Activated naive CD8-positive, alpha-beta T cell treated with anti-CD3 and anti-CD28 coated beads, Interleukin-2, amount 50 U/mL, for 24 hours (primary cell): ENCODE results near the gene GLB1L2.

Experiments used
- ATAC-seq: fragments of 150-1000 bp; cut with Tn5 transposase; one replicate; pipeline ENCODE4 v1.10.0; 2021
- DNase-seq: peaks from one replicate; pipeline ENCODE4 v3.0.0; 2021
- H3K27ac Mint-ChIP-seq: one replicate; pipeline ENCODE4 v1.8.0; 2021; ENCODE audit warnings: mild to moderate bottlenecking, mixed read lengths
- H3K27me3 Mint-ChIP-seq: one replicate; pipeline ENCODE4 v1.8.0; 2021; ENCODE audit warnings: mixed read lengths
- H3K36me3 Mint-ChIP-seq: one replicate; pipeline ENCODE4 v1.8.0; 2021; ENCODE audit warnings: low read depth, mixed read lengths
- H3K4me1 Mint-ChIP-seq: one replicate; pipeline ENCODE4 v1.8.0; 2021; ENCODE audit warnings: mixed read lengths
- H3K4me3 Mint-ChIP-seq: one replicate; pipeline ENCODE4 v1.8.0; 2021; ENCODE audit warnings: mild to moderate bottlenecking, moderate library complexity, mixed read lengths
- H3K9me3 Mint-ChIP-seq: one replicate; pipeline ENCODE4 v1.8.0; 2021; ENCODE audit warnings: mixed read lengths

GLB1L2 gene

GRCh38 chr11:134363161-134363560 is 31.4 kb downstream of the GLB1L2 start:
- no peak for ATAC-seq
- Mint-ChIP-seq H3K9me3 (no peaks in the 10 kb centered on the region), H3K4me1 (peaks cover 4% of the 10 kb centered on the region), H3K27me3 (peaks cover 11% of the 10 kb centered on the region), H3K4me3 (no peak overlapping the region), H3K36me3 (peaks cover 3% of the 10 kb centered on the region), H3K27ac (no peak overlapping the region)
- DNase-seq: no peak

GRCh38 chr11:134363592-134363991 is 31.8 kb downstream of the GLB1L2 start:
- DNase-seq: no peak
- H3K36me3 Mint-ChIP-seq: peaks cover 3% of the 10 kb centered on the region
- no peaks in the 10 kb centered on the region for H3K9me3 Mint-ChIP-seq
- ATAC-seq: no peak
- no peak overlapping the region for H3K4me3 Mint-ChIP-seq
- no peak overlapping the region for H3K27ac Mint-ChIP-seq
- peaks cover 11% of the 10 kb centered on the region for H3K27me3 Mint-ChIP-seq
- peaks cover 4% of the 10 kb centered on the region for H3K4me1 Mint-ChIP-seq

- no peak overlapping the region for H3K27ac Mint-ChIP-seq
- no peak for ATAC-seq
- peaks cover 3% of the 10 kb centered on the region for H3K36me3 Mint-ChIP-seq
- H3K4me1 Mint-ChIP-seq: peaks cover 4% of the 10 kb centered on the region
- no peak overlapping the region for H3K4me3 Mint-ChIP-seq
- no peaks in the 10 kb centered on the region for H3K9me3 Mint-ChIP-seq
- H3K27me3 Mint-ChIP-seq: peaks cover 11% of the 10 kb centered on the region
- no peak for DNase-seq
These were observed 32.5 kb downstream of the GLB1L2 start for GRCh38 chr11:134364261-134364660.

DNA sequence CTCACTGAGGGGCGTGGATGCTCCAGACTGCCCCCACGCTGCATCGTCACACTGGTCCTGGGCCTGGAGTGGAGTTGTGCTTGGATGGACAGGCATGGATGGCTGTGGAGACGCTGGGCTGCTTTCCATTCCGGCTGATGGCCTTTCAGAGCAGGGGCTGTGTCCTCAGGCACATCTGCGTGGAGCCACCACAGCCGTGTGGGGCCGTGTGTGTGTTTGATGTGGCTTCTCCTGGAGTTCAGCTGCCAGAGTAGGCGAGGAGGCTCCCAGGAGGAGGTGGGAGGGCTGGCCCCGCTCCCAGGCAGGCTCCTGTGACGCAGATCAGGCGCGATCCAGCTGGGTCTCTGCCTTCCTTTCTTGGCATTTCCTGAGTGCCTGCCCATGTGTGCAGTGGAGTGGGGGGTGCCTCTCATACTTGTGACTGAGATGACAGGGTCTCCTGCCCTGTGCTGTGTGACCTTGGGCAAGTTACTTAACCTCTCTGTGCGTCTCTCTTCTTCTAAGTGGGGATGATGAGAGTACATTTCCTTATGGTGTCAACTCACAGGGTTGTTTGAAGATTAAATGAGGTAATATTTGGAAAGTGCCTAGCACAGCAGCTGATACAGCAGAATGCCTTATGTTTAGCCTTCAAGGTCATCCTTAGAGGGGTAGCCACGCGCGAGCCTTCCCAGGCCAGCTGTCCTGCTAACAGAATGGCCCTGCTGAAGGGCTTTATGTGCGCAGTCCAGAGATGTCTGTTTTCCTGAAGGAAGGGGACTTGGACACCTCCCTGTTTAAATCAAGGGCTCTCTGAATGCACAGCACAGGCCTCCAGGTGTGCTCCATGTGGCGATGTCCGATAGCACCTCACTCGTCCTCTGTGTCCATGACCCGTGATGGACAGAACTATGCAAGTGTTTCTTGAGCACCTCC is 33.5 kb downstream of the GLB1L2 start:
- H3K9me3 Mint-ChIP-seq: no peaks in the 10 kb centered on the region

GRCh38 chr11:134366254-134366653 is 34.5 kb downstream of the GLB1L2 start:
- Mint-ChIP-seq H3K9me3 (no peaks in the 10 kb centered on the region), H3K4me1 (no peaks in the 10 kb centered on the region), H3K27me3 (peaks cover 4% of the 10 kb centered on the region), H3K4me3 (no peak overlapping the region), H3K27ac (no peak overlapping the region), H3K36me3 (no peaks in the 10 kb centered on the region)
- ATAC-seq: no peak
- no peak for DNase-seq

More for the DNA sequence above, 33.5 kb downstream of the GLB1L2 start:
- Mint-ChIP-seq H3K4me1 (no peaks in the 10 kb centered on the region), H3K27ac (no peak overlapping the region), H3K36me3 (no peaks in the 10 kb centered on the region), H3K27me3 (peaks cover 6% of the 10 kb centered on the region), H3K4me3 (no peak overlapping the region)
- DNase-seq (no peak), ATAC-seq (no peak)

GRCh38 chr11:134367781-134368180 is 36.0 kb downstream of the GLB1L2 start:
- H3K4me1 Mint-ChIP-seq: no peaks in the 10 kb centered on the region
- H3K36me3 Mint-ChIP-seq: no peaks in the 10 kb centered on the region

DNA sequence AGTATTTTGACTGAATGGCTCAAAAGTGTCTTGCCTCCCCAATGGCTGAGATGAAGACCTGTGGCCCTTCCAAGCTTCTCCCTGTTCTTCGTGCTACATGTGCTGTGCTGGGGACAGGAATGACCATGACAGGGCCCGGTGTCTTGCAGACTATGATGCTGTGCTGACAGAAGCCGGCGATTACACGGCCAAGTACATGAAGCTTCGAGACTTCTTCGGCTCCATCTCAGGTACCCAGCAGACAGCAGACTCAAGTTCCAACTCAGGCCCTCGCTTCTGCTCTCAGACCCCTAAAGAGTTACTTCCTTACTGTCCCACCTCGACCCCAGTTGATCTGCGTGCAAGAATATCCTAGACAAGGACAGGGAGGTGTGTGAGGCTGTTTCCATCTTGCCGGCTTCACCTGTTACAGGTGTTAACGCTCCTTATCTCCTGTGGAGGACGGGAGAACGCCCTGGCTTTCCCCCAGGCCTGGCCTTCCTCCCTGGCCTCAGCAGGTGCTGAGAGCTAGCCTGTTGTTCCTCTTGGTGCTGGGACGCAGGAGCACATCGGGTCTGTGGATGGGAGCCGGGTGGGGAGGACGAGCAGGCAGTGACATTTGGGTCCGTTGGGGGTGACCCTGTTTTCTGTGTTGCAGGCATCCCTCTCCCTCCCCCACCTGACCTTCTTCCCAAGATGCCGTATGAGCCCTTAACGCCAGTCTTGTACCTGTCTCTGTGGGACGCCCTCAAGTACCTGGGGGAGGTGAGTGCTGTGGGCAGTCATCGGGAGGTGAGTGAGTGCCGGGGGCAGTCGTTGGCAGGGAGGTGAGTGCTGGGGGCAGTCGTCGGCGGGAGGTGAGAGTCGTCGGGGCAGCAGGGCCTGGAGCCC is 38.1 kb downstream of the GLB1L2 start:
- no peaks in the 10 kb centered on the region for H3K4me1 Mint-ChIP-seq
- H3K9me3 Mint-ChIP-seq: no peaks in the 10 kb centered on the region
- DNase-seq (no peak), ATAC-seq (no peak)
- H3K27me3 Mint-ChIP-seq: no peaks in the 10 kb centered on the region
- H3K36me3 Mint-ChIP-seq: no peaks in the 10 kb centered on the region
- no peak overlapping the region for H3K27ac Mint-ChIP-seq
- H3K4me3 Mint-ChIP-seq: no peak overlapping the region

More at GRCh38 chr11:134367781-134368180, 36.0 kb downstream of the GLB1L2 start:
- ATAC-seq: no peak
- H3K27ac Mint-ChIP-seq: no peak overlapping the region
- H3K9me3 Mint-ChIP-seq: no peaks in the 10 kb centered on the region
- no peak for DNase-seq
- H3K4me3 Mint-ChIP-seq: no peak overlapping the region
- H3K27me3 Mint-ChIP-seq: no peaks in the 10 kb centered on the region

GRCh38 chr11:134370526-134371435 is 39.0 kb downstream of the GLB1L2 start:
- DNase-seq: no peak
- H3K27me3 Mint-ChIP-seq: no peaks in the 10 kb centered on the region

DNA sequence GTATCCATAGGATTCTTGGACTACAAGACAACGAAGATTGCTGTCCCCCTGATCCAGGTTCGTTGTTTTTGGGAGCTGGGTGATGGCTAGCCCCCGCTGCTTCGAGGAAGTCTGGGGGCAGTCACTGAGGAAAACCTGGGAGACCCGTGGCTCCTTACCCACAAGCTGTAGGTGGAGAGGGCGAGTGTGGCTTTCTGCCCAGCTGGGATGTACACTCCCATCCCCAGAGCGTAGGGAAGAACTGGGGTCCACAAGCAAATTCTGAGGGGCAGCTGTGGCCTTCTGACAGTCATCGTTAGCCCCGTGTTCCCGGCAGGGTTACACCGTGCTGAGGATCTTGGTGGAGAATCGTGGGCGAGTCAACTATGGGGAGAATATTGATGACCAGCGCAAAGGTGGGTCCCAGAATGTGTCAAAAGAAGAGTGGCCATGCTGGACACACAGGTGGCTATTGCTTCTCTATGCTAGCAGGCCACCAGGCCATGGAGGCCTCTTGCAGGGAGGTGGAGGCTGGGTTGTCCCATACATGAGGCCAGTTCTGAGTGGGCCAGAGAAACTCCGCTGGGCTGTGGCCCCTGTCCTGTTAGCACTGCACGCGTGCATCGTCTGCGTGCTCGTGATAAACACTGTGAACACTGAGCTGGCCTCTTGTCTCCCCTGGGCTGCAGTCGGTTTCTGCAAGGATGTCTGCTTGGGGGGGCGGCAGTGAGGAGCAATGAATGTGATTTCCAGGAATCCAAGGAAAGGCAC is 39.8 kb downstream of the GLB1L2 start:
- Mint-ChIP-seq H3K27me3 (no peaks in the 10 kb centered on the region), H3K27ac (no peak overlapping the region), H3K4me1 (no peaks in the 10 kb centered on the region), H3K4me3 (no peak overlapping the region), H3K9me3 (no peaks in the 10 kb centered on the region), H3K36me3 (no peaks in the 10 kb centered on the region)
- ATAC-seq (no peak), DNase-seq (no peak)

More at GRCh38 chr11:134370526-134371435, 39.0 kb downstream of the GLB1L2 start:
- no peaks in the 10 kb centered on the region for H3K9me3 Mint-ChIP-seq
- H3K4me1 Mint-ChIP-seq: no peaks in the 10 kb centered on the region
- no peak for ATAC-seq
- no peak overlapping the region for H3K4me3 Mint-ChIP-seq
- H3K36me3 Mint-ChIP-seq: no peaks in the 10 kb centered on the region
- no peak overlapping the region for H3K27ac Mint-ChIP-seq

- DNase-seq: no peak
- no peaks in the 10 kb centered on the region for H3K27me3 Mint-ChIP-seq
- H3K36me3 Mint-ChIP-seq: no peaks in the 10 kb centered on the region
- no peaks in the 10 kb centered on the region for H3K9me3 Mint-ChIP-seq
- H3K27ac Mint-ChIP-seq: no peak overlapping the region
- ATAC-seq: no peak
- H3K4me3 Mint-ChIP-seq: no peak overlapping the region
- no peaks in the 10 kb centered on the region for H3K4me1 Mint-ChIP-seq
These were observed 40.7 kb downstream of the GLB1L2 start for GRCh38 chr11:134372536-134372935.

DNA sequence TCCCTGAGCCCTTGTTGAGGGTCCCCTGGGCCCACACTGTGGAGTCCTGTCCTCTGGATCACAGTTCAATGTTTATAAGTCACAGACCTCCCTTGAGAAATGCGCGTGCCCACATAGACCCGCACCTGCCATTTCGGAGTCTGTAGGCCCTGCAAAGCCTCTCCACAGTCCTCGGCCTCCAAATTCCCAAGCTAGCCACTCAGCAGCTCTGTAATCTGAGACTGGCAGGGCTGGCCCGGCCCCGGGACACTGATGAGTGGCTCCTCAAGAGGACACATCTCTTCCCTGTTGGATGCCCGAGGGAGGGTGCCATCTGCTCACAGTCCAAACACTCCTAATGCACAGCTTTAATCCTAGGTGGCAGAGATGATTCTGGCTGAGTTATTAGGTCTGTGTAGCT is 41.2 kb downstream of the GLB1L2 start:
- Mint-ChIP-seq H3K27ac (no peak overlapping the region), H3K4me3 (no peak overlapping the region), H3K36me3 (no peaks in the 10 kb centered on the region), H3K9me3 (no peaks in the 10 kb centered on the region), H3K27me3 (no peaks in the 10 kb centered on the region), H3K4me1 (no peaks in the 10 kb centered on the region)
- ATAC-seq: no peak
- no peak for DNase-seq

DNA sequence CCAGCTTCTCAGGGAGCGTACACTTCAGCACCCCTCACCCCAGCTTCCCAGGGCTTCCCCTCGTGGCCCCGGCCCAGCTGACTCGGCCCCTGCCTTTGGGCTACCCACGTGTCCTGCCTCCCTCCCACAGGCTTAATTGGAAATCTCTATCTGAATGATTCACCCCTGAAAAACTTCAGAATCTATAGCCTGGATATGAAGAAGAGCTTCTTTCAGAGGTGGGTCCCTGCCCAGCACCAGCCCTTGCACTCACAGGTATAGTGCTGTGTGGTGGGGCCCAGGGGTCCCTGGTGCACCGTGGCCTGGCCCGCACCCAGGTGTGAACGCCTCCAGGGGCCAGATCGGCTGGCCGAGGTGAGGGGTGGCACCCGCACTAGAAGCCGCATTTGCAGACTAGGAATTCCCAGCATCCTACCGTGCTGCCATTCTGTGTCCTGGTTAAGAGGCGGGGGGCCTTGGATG is 41.8 kb downstream of the GLB1L2 start:
- Mint-ChIP-seq H3K27me3 (no peaks in the 10 kb centered on the region), H3K27ac (no peak overlapping the region), H3K4me1 (no peaks in the 10 kb centered on the region), H3K9me3 (no peaks in the 10 kb centered on the region), H3K4me3 (no peak overlapping the region), H3K36me3 (no peaks in the 10 kb centered on the region)
- DNase-seq (no peak), ATAC-seq (no peak)

- no peak for ATAC-seq
- Mint-ChIP-seq H3K27me3 (no peaks in the 10 kb centered on the region), H3K4me3 (no peak overlapping the region), H3K9me3 (no peaks in the 10 kb centered on the region), H3K4me1 (no peaks in the 10 kb centered on the region), H3K36me3 (no peaks in the 10 kb centered on the region), H3K27ac (no peak overlapping the region)
- DNase-seq: no peak
These were observed 42.4 kb downstream of the GLB1L2 start for GRCh38 chr11:134374171-134374570.
